H1 (cell line): Measurements from ENCODE around the gene LRRFIP1. TPM values are rescaled to one million over a fixed set of nuclear protein-coding genes. Genes with fewer than 3 reads are reported as not detected.

Experiments
- CTCF ChIA-PET: fragments of 300-600 bp; sonication (Branson Sonifier 250); formaldehyde crosslinking; loops from one replicate; lab custom pipeline; 2021; ENCODE audit not compliant: partially characterized antibody; lab: Charles Lee
- POLR2A ChIA-PET: fragments of 300-600 bp; sonication (Branson Sonifier 250); formaldehyde crosslinking; loops from one replicate; lab custom pipeline; 2021; ENCODE audit warnings: inconsistent platforms; ENCODE audit not compliant: partially characterized antibody; lab: Charles Lee
- DNase-seq, 2 experiments: peaks; one replicate each; pipeline versions ENCODE4 v3.0.0 to v3.0.0-alpha.2; 2010 to 2022; ENCODE audit warnings: low spot score in 2 of 2, low read depth in 1 of 2, mixed read lengths in 1 of 2
- FAIRE-seq: peaks from 2 replicates; lab custom pipeline; 2011; peaks lifted over from hg19 to GRCh38; lab: Jason Lieb, UNC
- H2AFZ ChIP-seq: 2 replicates; pipeline ENCODE4 v1.8.1; 2012; ENCODE audit warnings: low read length, inconsistent platforms
- H2AK5ac ChIP-seq: 2 replicates; pipeline ENCODE4 v1.6.1; 2013; ENCODE audit warnings: low read depth, low read length
- H2BK120ac ChIP-seq: replicated peaks from 2 replicates; pipeline ENCODE3; 2013; ENCODE audit warnings: low read depth, low read length, inconsistent platforms
- H2BK12ac ChIP-seq: 2 replicates; pipeline ENCODE4 v1.6.1; 2013; ENCODE audit warnings: low read depth, low read length
- H2BK15ac ChIP-seq: 2 replicates; pipeline ENCODE4 v1.6.1; 2013; ENCODE audit warnings: low read length
- H2BK20ac ChIP-seq: 2 replicates; pipeline ENCODE4 v1.6.1; 2013; ENCODE audit warnings: low read length
- H2BK5ac ChIP-seq: 2 replicates; pipeline ENCODE4 v1.6.1; 2013; ENCODE audit warnings: low read depth, low read length
- H3K14ac ChIP-seq: 2 replicates; pipeline ENCODE4 v1.6.1; 2013; ENCODE audit warnings: inconsistent platforms; ENCODE audit not compliant: insufficient read length
- H3K18ac ChIP-seq: 2 replicates; pipeline ENCODE4 v1.6.1; 2013; ENCODE audit warnings: low read length; ENCODE audit errors: extremely low read depth
- H3K23ac ChIP-seq: 2 replicates; pipeline ENCODE4 v1.6.1; 2013; ENCODE audit warnings: inconsistent platforms; ENCODE audit not compliant: insufficient read length
- H3K23me2 ChIP-seq: 2 replicates; pipeline ENCODE4 v1.6.1; 2013; ENCODE audit warnings: low read depth, low read length
- H3K27ac ChIP-seq: 2 replicates; pipeline ENCODE4 v1.6.1; 2011; ENCODE audit warnings: low read depth, low read length, inconsistent platforms
- H3K27me3 ChIP-seq, 4 experiments: replicated peaks in 1 of 4; 1 replicate in 1 of 4; 2 replicates in 3 of 4; pipeline versions ENCODE4 v1.6.1 to v1.8.1; 2011 to 2013; ENCODE audit warnings: low read length in 3 of 4, mild to moderate bottlenecking in 3 of 4, inconsistent platforms in 2 of 4, mixed read lengths in 2 of 4, moderate library complexity in 1 of 4; ENCODE audit not compliant: control insufficient read depth in 3 of 4, insufficient read depth in 3 of 4; ENCODE audit errors: extremely low read depth in 1 of 4
- H3K36me3 ChIP-seq, 4 experiments: 2 replicates each; pipeline versions ENCODE4 v1.6.1 to v1.8.1; 2011 to 2013; ENCODE audit warnings: mild to moderate bottlenecking in 4 of 4, low read length in 3 of 4, moderate library complexity in 2 of 4, control low read depth in 1 of 4, inconsistent platforms in 1 of 4; ENCODE audit not compliant: insufficient read depth in 4 of 4, control insufficient read depth in 2 of 4
- H3K4ac ChIP-seq: replicated peaks from 2 replicates; pipeline ENCODE3; 2013; ENCODE audit warnings: low read length, low read depth, mixed read lengths, inconsistent platforms; ENCODE audit not compliant: insufficient read length
- H3K4me1 ChIP-seq, 4 experiments: replicated peaks in 1 of 4; 1 replicate in 1 of 4; 2 replicates in 3 of 4; pipeline versions ENCODE4 v1.6.1 to v1.8.1; 2011 to 2013; ENCODE audit warnings: low read length in 3 of 4, inconsistent platforms in 2 of 4, mixed read lengths in 1 of 4; ENCODE audit not compliant: insufficient read depth in 4 of 4, control insufficient read depth in 3 of 4
- H3K4me2 ChIP-seq, 2 experiments: 2 replicates each; pipeline versions ENCODE4 v1.6.1 to v1.8.1; 2011 to 2013; ENCODE audit warnings: low read depth in 2 of 2, low read length in 2 of 2, control low read depth in 1 of 2, inconsistent platforms in 1 of 2, mild to moderate bottlenecking in 1 of 2; ENCODE audit not compliant: insufficient read depth in 1 of 2
- H3K4me3 ChIP-seq, 4 experiments: fragments of 200-600, 300-600 bp in 1 of 4; sonication (generic), shearing (Covaris generic), sonication (Bioruptor Twin) in 1 of 4; 2 replicates each; pipeline versions ENCODE4 v1.5.1 to v1.8.1; 2011 to 2016; ENCODE audit warnings: low read length in 4 of 4, low read depth in 3 of 4, control low read depth in 2 of 4, inconsistent platforms in 2 of 4, mild to moderate bottlenecking in 2 of 4, mixed read lengths in 1 of 4, moderate library complexity in 1 of 4; ENCODE audit not compliant: insufficient read depth in 2 of 4; ENCODE audit errors: extremely low read depth in 1 of 4
- H3K56ac ChIP-seq: replicated peaks from 2 replicates; pipeline ENCODE3; 2013; ENCODE audit warnings: low read depth, mild to moderate bottlenecking, mixed read lengths, low read length, inconsistent platforms; ENCODE audit not compliant: insufficient read length
- H3K79me1 ChIP-seq: 2 replicates; pipeline ENCODE4 v1.6.1; 2013; ENCODE audit warnings: low read depth, low read length, control low read depth
- H3K79me2 ChIP-seq, 2 experiments: 2 replicates each; pipeline versions ENCODE4 v1.6.1 to v1.8.1; 2012 to 2013; ENCODE audit warnings: low read length in 2 of 2, mild to moderate bottlenecking in 2 of 2, inconsistent platforms in 1 of 2; ENCODE audit not compliant: insufficient read depth in 2 of 2, control insufficient read depth in 1 of 2
- H3K9ac ChIP-seq, 4 experiments: replicated peaks in 1 of 4; 1 replicate in 1 of 4; 2 replicates in 3 of 4; pipeline versions ENCODE4 v1.6.1 to v1.8.1; 2011 to 2013; ENCODE audit warnings: low read depth in 3 of 4, low read length in 3 of 4, control low read depth in 2 of 4, mild to moderate bottlenecking in 2 of 4, moderate library complexity in 2 of 4, inconsistent platforms in 1 of 4; ENCODE audit errors: extremely low read depth in 1 of 4
- H3K9me3 ChIP-seq, 2 experiments: 2 replicates each; pipeline versions ENCODE4 v1.6.1 to v1.8.1; 2012 to 2013; ENCODE audit warnings: mild to moderate bottlenecking in 2 of 2, moderate library complexity in 2 of 2, control low read depth in 1 of 2, inconsistent platforms in 1 of 2, low read depth in 1 of 2, low read length in 1 of 2, mixed read lengths in 1 of 2; ENCODE audit not compliant: insufficient read depth in 2 of 2
- H4K20me1 ChIP-seq, 2 experiments: replicated peaks in 1 of 2; 2 replicates each; pipeline versions ENCODE3 to v1.8.1; 2011 to 2013; ENCODE audit warnings: inconsistent platforms in 2 of 2, low read length in 2 of 2, mild to moderate bottlenecking in 1 of 2; ENCODE audit not compliant: insufficient read depth in 2 of 2, control insufficient read depth in 1 of 2
- H4K5ac ChIP-seq: 2 replicates; pipeline ENCODE4 v1.6.1; 2013; ENCODE audit warnings: low read length, low read depth, mixed read lengths, inconsistent platforms; ENCODE audit not compliant: insufficient read length
- H4K8ac ChIP-seq: 2 replicates; pipeline ENCODE4 v1.8.0; 2013; ENCODE audit warnings: mild to moderate bottlenecking, moderate library complexity, low read length, inconsistent platforms; ENCODE audit not compliant: insufficient read depth; ENCODE audit errors: extremely low read depth
- H4K91ac ChIP-seq: replicated peaks from 2 replicates; pipeline ENCODE3; 2013; ENCODE audit warnings: low read length, mixed read lengths, inconsistent platforms; ENCODE audit not compliant: insufficient read length
- ASH2L ChIP-seq: fragments of 200-600, 300-600 bp; sonication (generic); IDR thresholded peaks from one replicate; pipeline ENCODE4 v1.7.1; 2017; ENCODE audit warnings: low read length
- CBX8 ChIP-seq: fragments of 300-800, 300-1000 bp; sonication (generic); IDR thresholded peaks from 2 replicates; pipeline ENCODE4 v1.7.1; 2016; ENCODE audit warnings: low read depth, low read length, borderline replicate concordance
- EGR1 ChIP-seq: IDR thresholded peaks from 2 replicates; pipeline ENCODE4 v1.6.1; 2011; ENCODE audit warnings: low read depth, low read length, borderline replicate concordance
- KDM4A ChIP-seq: IDR thresholded peaks from one replicate; pipeline ENCODE4 v1.7.1; 2012; ENCODE audit warnings: low read depth, mild to moderate bottlenecking, moderate library complexity, low read length, inconsistent platforms; ENCODE audit not compliant: severe bottlenecking
- MAFK ChIP-seq: IDR thresholded peaks from 2 replicates; pipeline ENCODE4 v1.6.1; 2012; ENCODE audit warnings: low read depth, mild to moderate bottlenecking, improper control_type of control experiment, low read length
- POLR2A ChIP-seq, 2 experiments: IDR thresholded peaks; 1 replicate in 1 of 2; 2 replicates in 1 of 2; pipeline ENCODE4 v1.6.1; 2011; ENCODE audit warnings: low read depth in 2 of 2, low read length in 2 of 2, mild to moderate bottlenecking in 2 of 2; ENCODE audit errors: control extremely low read depth in 1 of 2
- POLR2AphosphoS5 ChIP-seq: IDR thresholded peaks from 2 replicates; pipeline ENCODE4 v1.6.1; 2011; ENCODE audit warnings: low read depth, low read length
- SIRT6 ChIP-seq: IDR thresholded peaks from one replicate; pipeline ENCODE4 v1.7.1; 2012; ENCODE audit warnings: low read length, inconsistent platforms
- SRF ChIP-seq: IDR thresholded peaks from 2 replicates; pipeline ENCODE4 v1.6.1; 2011; ENCODE audit warnings: mild to moderate bottlenecking, low read depth, low read length, moderate library complexity
- TAF7 ChIP-seq: optimal IDR thresholded peaks from 2 replicates; pipeline ENCODE3; 2011; ENCODE audit warnings: low read depth, mild to moderate bottlenecking, inconsistent platforms, low read length, moderate library complexity, borderline replicate concordance
- WGBS, 2 experiments: shearing (Covaris generic) in 1 of 2; methylation state at CpG; one replicate each; pipeline versions ENCODE4 v1.1.6 to v1.1.7; 2013 to 2015; ENCODE audit warnings: low lambda C conversion rate in 2 of 2, mixed read lengths in 2 of 2, inconsistent platforms in 1 of 2, low coverage in 1 of 2, missing lambda C conversion rate in 1 of 2; ENCODE audit not compliant: insufficient replicate concordance in 2 of 2, insufficient coverage in 1 of 2, insufficient read length in 1 of 2; ENCODE audit errors: extremely low coverage in 1 of 2, missing lambda C conversion rate in 1 of 2; 5-methylcytosine and 5-hydroxymethylcytosine counted together
- polyA plus RNA-seq, 7 experiments: library from polyadenylated mRNA; depleted of rRNA in 3 of 7; stranded (reverse) in 5 of 7; unstranded in 2 of 7; fragments of >200 nt in 5 of 7; fragments of 200-250 nt in 2 of 7; gene quantifications; 1 replicate in 5 of 7; 2 replicates in 1 of 7; 4 replicates in 1 of 7; pipeline versions ENCODE4 v1.2.1 to v1.2.3, GENCODE V29; 2011 to 2013; ENCODE audit warnings: missing spikeins in 2 of 7, mixed read lengths in 2 of 7
- total RNA-seq: library from RNA; stranded (reverse); fragmentation: NEBNext Ultra II Directional; extraction: Animal tissue kit (Norgen Biotek cat#: 25700); gene quantifications from 2 replicates; pipeline ENCODE4 v1.2.1, GENCODE V29; 2021
- TF ChIP-seq, protein P1 (sequence below): IDR thresholded peaks from 2 replicates; pipeline ENCODE4 v1.6.1; 2012; ENCODE audit warnings: low read length, inconsistent platforms

LRRFIP1 gene
- total and polyA plus RNA-seq, 2 of the 8 experiments (the other 6 are each of a cell fraction or from before 2014, with no cell fraction given): 12.1 to 75.8 TPM

DNA sequence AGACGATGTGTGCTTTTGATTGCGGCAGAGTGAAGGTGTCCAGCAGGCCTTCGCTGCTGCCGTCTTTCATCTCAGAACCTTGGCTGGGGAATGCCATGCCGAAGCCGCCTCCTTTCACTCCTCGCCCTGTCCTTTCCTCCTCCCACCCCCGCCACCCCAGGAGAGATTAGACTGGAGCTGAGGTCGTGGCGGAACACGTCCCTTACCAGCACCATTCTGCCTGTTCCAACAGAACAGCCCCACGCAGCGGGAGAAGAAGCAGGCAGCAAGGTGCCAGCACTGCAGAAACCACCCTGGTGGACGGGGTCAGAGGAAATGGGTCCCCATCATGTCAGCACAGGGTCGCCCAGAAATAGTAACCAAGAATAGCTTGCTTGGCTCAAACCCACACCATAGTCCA is 146.4 kb downstream of the LRRFIP1 start:
- no peaks in the 10 kb centered on the region for H3K9me3 ChIP-seq
- H2BK15ac ChIP-seq: no peak overlapping the region
- no peaks in the 10 kb centered on the region; a peak in 2 of 7 replicates for H3K4me1 ChIP-seq
- CTCF ChIA-PET: interaction anchor here (0.7 to 2.5 kb wide), 12 partner anchors 8 to 437 kb away, joined by 3 to 11 read pairs (median 4); no protein-coding TSS in a partner anchor
- H2BK20ac ChIP-seq: no peak overlapping the region
- WGBS, 2 experiments: 97% methylated on average over 14 of the region's 15 CpGs; no CpG with 5 or more reads in 1 of the 2 experiments
- H2BK12ac ChIP-seq: no peak overlapping the region
- H3K56ac ChIP-seq: no peak overlapping the region
- H4K91ac ChIP-seq: no peak overlapping the region
- no peak overlapping the region for H2BK120ac ChIP-seq
- H3K79me1 ChIP-seq: no peaks in the 10 kb centered on the region; the same call in 1 of the 2 replicates
- H2AFZ ChIP-seq: no peak overlapping the region
- H3K4me3 ChIP-seq: no peak overlapping the region
- no peaks in the 10 kb centered on the region for H4K20me1 ChIP-seq
- no peak overlapping the region for H2AK5ac ChIP-seq
- FAIRE-seq (no peak), DNase-seq (peak in 1 of 2 experiments; percentile 35)
- H3K36me3 ChIP-seq: peaks cover 0 to 4% (median 2%) of the 10 kb centered on the region in 4 experiments; a peak in 4 of 8 replicates
- no peak overlapping the region for H4K8ac ChIP-seq
- TF ChIP-seq SRF: no peak
- TF ChIP-seq POLR2AphosphoS5: no peak
- no peak for TF ChIP-seq CBX8
- no peak for TF ChIP-seq TAF7
- TF ChIP-seq KDM4A: no peak
- no peak for TF ChIP-seq MAFK
- TF ChIP-seq, protein P1, sequence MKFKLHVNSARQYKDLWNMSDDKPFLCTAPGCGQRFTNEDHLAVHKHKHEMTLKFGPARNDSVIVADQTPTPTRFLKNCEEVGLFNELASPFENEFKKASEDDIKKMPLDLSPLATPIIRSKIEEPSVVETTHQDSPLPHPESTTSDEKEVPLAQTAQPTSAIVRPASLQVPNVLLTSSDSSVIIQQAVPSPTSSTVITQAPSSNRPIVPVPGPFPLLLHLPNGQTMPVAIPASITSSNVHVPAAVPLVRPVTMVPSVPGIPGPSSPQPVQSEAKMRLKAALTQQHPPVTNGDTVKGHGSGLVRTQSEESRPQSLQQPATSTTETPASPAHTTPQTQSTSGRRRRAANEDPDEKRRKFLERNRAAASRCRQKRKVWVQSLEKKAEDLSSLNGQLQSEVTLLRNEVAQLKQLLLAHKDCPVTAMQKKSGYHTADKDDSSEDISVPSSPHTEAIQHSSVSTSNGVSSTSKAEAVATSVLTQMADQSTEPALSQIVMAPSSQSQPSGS: no peak
- TF ChIP-seq POLR2A (IDR thresholded peaks at IDR 0.05; ENCODE audit: control extremely low read depth in 1 of 2, low read depth in 2 of 2, low read length in 2 of 2): no peak
- no peak for TF ChIP-seq EGR1
- TF ChIP-seq SIRT6: no peak
- TF ChIP-seq ASH2L: no peak
- POLR2A ChIA-PET: no interaction called here
- no peak overlapping the region for H3K23ac ChIP-seq
- no peak overlapping the region for H3K9ac ChIP-seq
- no peaks in the 10 kb centered on the region for H3K79me2 ChIP-seq
- no peak overlapping the region for H4K5ac ChIP-seq
- H2BK5ac ChIP-seq: no peak overlapping the region
- no peaks in the 10 kb centered on the region for H3K23me2 ChIP-seq
- H3K4ac ChIP-seq: no peak overlapping the region
- no peak overlapping the region for H3K4me2 ChIP-seq
- no peak overlapping the region for H3K14ac ChIP-seq
- no peak overlapping the region for H3K27ac ChIP-seq
- no peak overlapping the region for H3K18ac ChIP-seq
- H3K27me3 ChIP-seq: no peaks in the 10 kb centered on the region
